GM21576 (cell line): ENCODE measurements around the gene NLRP10.

Experiments
- ATAC-seq: cut with Tn5 transposase; IDR thresholded peaks from one replicate; pipeline ENCODE4 v1.9.1; 2021; ENCODE audit warnings: mild to moderate bottlenecking, moderate library complexity; ENCODE audit not compliant: unreplicated experiment

Gene NLRP10

GRCh38 chr11:7977232-7977917 is 12.1 kb upstream of the NLRP10 start:
- no peak for ATAC-seq

DNA sequence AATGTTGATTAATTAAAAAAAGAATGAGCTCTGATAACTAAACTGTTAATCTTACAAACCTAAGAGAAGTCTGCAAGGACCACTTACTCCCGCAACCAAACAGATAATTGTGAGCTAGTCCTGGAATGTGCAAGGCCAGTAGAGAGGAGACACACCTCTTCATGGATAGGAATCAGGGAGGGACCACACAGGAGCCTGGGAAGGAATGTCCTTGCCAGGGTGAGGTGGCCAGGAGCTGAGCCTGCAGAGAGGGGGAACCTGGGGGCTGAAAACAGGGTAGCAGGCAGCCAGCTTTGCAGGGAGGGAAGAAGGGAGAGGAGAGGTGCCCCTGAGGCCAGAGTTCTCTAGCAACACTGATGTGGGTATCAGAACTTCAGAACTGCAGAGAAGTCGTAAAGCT is 9.4 kb upstream of the NLRP10 start:
- no peak for ATAC-seq

DNA sequence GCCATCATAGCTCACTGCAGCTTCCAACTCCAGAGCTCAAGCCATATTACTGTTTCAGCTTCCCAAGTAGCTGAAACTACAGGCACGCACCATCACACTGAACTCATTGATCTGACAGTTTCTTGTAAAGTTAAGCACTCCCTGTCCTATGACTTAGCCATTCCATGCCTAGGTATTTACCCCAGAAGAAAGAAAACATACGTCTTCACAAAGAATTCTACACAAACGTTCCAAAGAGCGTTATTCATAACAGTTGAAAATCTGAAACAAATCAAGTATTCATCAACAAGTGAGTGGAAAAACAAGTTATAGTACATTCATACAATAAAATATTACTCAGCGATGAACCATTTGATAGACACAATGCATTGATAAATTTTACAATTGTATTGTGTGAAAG is 7.8 kb upstream of the NLRP10 start:
- ATAC-seq, result no peak

DNA sequence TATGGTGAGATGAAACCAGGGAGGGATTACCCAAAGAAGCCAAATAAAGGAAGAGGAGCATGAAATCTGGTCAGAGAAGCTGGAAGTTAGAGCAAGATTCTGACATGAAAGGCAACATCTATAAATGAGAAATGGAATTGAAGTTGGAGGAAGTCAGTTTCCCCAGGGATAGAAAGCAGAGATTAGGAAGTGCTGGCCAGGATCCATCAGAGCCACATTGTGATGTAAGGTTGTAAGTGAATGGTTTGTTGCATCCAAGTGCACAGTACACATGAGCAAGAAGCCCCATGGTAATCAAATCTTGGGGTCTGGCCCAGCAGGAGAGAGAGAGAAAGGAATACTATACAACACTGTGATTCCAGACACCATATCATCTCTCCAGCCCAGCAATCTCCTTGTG is 6.6 kb upstream of the NLRP10 start:
- no peak for ATAC-seq

DNA sequence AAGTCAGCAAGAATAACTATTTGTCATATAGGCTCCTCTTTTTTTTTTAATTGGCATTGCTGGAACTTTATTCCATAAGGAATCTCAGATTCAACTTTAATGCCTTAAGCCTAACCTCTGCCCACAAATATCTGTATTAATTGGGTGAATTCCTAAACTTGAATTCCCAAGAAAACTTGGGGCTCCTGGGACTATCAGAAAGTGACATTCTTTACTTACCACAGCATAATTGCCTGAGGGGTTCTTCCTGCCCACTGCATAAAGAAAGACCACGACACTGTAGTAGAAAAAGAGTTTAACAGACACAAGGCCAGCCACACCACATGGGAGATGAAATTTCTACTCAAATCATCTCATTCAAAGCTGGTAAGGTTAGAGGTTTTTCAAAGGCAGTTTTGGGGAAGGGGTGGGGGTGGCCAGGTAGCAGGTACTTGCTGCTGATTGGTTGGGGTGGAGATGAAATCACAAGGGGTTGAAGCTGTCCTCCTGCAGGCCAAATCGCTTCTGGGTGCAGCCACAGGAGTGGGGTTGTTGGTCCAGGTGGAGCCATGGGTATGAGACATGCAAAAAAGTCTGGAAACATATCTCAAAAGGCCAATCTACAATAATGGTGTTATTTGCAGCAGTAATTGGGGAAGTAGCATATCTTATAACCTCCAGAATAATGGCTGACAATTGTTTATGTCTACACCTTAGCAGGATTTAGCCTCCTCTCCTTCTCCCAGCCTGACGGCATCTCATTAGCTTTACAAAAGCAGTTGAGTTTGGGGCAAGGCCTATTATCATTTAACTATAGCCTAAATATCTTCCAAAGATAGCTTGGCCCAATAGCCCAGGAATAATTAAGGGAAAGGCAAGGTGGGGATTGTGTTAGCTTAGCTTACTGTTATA is 4.8 kb upstream of the NLRP10 start:
- ATAC-seq, result no peak

- ATAC-seq, result no peak
Observed at GRCh38 chr11:7968686-7969085, 3.4 kb upstream of the NLRP10 start.

- no peak for ATAC-seq
Observed at GRCh38 chr11:7967826-7968225, 2.6 kb upstream of the NLRP10 start.

DNA sequence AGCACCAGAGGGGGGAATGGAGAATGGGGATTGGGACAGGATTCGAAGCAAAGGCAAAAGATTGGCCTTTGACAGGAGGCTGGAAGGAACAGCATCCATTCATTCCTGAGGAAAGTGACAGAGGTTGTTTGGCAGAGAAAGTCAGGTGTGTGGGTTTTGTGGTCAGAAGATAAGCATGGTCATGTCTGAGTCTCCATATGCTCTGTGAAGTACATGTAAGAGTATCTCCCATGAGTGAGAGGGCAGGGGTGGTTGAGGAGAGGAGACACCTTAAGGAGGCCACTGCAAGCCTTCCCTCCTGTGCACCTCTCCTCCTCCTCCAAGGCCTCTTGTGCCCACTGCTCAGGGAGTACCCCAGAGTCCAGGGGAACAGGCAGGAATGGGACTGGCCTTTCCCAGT is 1.9 kb upstream of the NLRP10 start:
- no peak for ATAC-seq

DNA sequence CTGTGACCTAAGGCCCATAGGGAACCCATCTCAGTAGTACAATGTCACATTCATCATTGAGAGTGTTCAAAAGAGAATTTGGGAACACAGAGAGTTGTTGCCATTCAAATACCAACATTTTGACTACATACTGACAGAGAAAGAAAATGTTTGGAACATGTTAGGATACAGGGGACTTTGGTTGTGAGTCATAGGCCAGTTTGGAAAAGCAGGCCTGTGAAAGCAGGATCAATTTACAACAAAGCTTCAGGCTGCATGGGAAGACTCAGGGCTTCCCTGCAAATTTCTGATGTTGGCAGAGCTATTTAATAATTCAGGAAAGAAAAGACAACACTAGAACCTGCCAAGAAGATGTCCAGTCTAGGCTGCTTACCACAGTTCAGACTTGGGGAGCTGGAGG is 374 bp downstream of the NLRP10 start:
- no peak for ATAC-seq

- no peak for ATAC-seq
Observed at GRCh38 chr11:7964261-7964660, 986 bp downstream of the NLRP10 start.

- ATAC-seq, result no peak
Observed at GRCh38 chr11:7955191-7955590, 10.1 kb downstream of the NLRP10 start.

DNA sequence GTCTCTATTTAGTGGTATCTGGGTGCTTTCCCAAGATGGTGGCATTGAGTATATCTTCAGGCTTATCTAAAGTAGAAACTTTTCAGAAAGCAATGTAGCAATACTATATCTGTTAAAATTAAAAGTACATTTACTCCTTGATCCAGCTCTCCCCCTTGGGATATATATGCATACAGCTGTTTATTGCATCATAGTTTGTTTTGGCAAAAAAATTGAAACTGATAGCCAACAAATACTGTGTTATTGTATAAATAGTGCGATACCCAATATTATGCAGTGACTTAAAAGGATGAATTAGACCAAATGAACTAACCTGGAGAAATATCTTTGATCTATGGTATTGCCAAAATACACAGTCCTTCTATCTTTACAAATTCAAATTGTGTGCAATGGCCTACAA is 15.3 kb downstream of the NLRP10 start:
- no peak for ATAC-seq

DNA sequence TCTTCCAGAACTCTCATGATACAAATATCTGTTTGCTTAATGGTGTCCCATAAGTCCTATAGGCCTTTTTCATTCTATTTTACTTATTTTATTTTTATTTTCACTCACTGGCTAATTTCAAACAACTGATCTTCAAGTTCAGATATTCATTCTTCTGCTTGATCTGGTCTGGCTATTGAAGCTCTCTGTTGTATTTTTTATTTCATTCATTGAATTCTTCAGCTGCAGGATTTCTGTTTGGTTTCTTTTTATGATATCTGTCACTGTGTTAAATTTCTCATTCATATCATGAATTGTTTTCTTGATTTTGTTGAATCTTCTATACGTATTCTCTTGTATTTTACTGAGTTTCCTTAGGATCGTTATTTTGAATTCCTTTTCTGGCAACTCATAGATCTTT is 21.1 kb downstream of the NLRP10 start:
- no peak for ATAC-seq

GRCh38 chr11:7941608-7942007 is 23.6 kb downstream of the NLRP10 start, which contains the start of gene OR10A3:
Gene OR10A3, minus strand, starts transcription at chr11:7941708. Its CDS starts 2,188 bp downstream, at chr11:7939520.
- ATAC-seq, result no peak

- ATAC-seq, result no peak
Observed at GRCh38 chr11:7941146-7941545, 24.1 kb downstream of the NLRP10 start.

GRCh38 chr11:7936615-7937014 is 28.6 kb downstream of the NLRP10 start:
- ATAC-seq, result no peak

- ATAC-seq, result no peak
Observed at GRCh38 chr11:7931168-7931567, 34.1 kb downstream of the NLRP10 start, which contains the start of gene OR10A6. Gene OR10A6, minus strand, starts transcription at chr11:7931268. Its CDS starts 2,606 bp downstream, at chr11:7928662.

DNA sequence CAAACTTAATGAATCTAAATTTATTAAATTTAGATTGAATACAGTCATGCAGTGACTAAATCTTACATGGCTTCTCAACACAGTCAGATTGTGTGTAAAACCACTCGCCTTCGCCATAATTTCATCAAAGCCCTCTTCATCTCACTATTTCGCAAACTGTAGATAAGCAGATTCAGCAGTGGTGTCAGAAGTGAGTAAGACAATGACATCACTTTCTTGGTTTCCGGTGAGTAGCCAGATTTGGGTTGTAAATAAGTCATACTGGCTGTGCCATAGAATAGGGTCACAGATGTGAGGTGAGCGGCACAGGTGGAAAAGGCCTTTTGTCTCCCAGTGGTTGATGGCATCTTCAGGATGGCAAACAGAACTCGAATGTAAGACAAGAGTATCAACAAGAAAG is 37.6 kb downstream of the NLRP10 start:
- ATAC-seq, result no peak

- no peak for ATAC-seq
Observed at GRCh38 chr11:7924536-7924935, 40.7 kb downstream of the NLRP10 start.

- no peak for ATAC-seq
Observed at GRCh38 chr11:7918141-7918540, 47.1 kb downstream of the NLRP10 start.
